PC-9 (cell line): ENCODE measurements around the gene FARS2. TPM values are rescaled to one million over a fixed set of nuclear protein-coding genes. Genes with fewer than 3 reads are reported as not detected.

Source experiments
- BruUV-seq: library from RNA; stranded (reverse); fragments of 400-500 nt; replicated peaks from 2 replicates; lab custom pipeline; 2021; lab: Mats Ljungman, UMichigan
- CTCF ChIA-PET: fragments of 300-600 bp; sonication (Branson Sonifier 250); formaldehyde crosslinking; loops from one replicate; lab custom pipeline; 2022; ENCODE audit warnings: antibody characterized with exemption; lab: Charles Lee
- POLR2A ChIA-PET: fragments of 300-600 bp; sonication (Branson Sonifier 250); formaldehyde crosslinking; loops from one replicate; lab custom pipeline; 2022; ENCODE audit warnings: antibody characterized with exemption; ENCODE audit not compliant: unreplicated experiment; lab: Charles Lee
- DNase-seq, 2 experiments: peaks; one replicate each; pipeline versions ENCODE4 v3.0.0 to v3.0.0-alpha.2; 2015 to 2022; ENCODE audit warnings: mixed read lengths in 1 of 2
- H2AFZ ChIP-seq: fragments of 200-600 bp; sonication (generic); 2 replicates; pipeline ENCODE4 v1.8.1; 2017; ENCODE audit warnings: antibody characterized with exemption
- H3F3A ChIP-seq: fragments of 200-600 bp; sonication (generic); 2 replicates; pipeline ENCODE4 v1.8.1; 2017; ENCODE audit warnings: antibody characterized with exemption, mild to moderate bottlenecking, low read depth; ENCODE audit not compliant: insufficient read depth
- H3K27ac ChIP-seq: fragments of 200-600 bp; sonication (generic); 2 replicates; pipeline ENCODE4 v1.6.1; 2016; ENCODE audit warnings: mixed run types
- H3K27me3 ChIP-seq: fragments of 200-600 bp; sonication (generic); 2 replicates; pipeline ENCODE4 v1.6.1; 2016; ENCODE audit warnings: low read depth, mixed run types; ENCODE audit not compliant: insufficient read depth
- H3K36me3 ChIP-seq: fragments of 200-600 bp; sonication (generic); 2 replicates; pipeline ENCODE4 v1.6.1; 2016; ENCODE audit warnings: low read depth, mixed run types
- H3K4me1 ChIP-seq: fragments of 200-600 bp; sonication (generic); replicated peaks from 2 replicates; pipeline ENCODE4 v1.6.1; 2016; ENCODE audit warnings: mixed run types; ENCODE audit not compliant: insufficient read depth
- H3K4me2 ChIP-seq: fragments of 200-600 bp; sonication (generic); 2 replicates; pipeline ENCODE4 v1.6.1; 2017; ENCODE audit warnings: mixed run types
- H3K4me3 ChIP-seq: fragments of 200-600 bp; sonication (generic); 2 replicates; pipeline ENCODE4 v1.6.1; 2016; ENCODE audit warnings: mixed run types
- H3K79me2 ChIP-seq: fragments of 200-600 bp; sonication (generic); 2 replicates; pipeline ENCODE4 v1.6.1; 2017; ENCODE audit warnings: low read depth, mixed run types
- H3K9me2 ChIP-seq: fragments of 200-600 bp; sonication (generic); 2 replicates; pipeline ENCODE4 v1.8.1; 2017; ENCODE audit warnings: mild to moderate bottlenecking; ENCODE audit not compliant: insufficient read depth
- H3K9me3 ChIP-seq: fragments of 200-600 bp; sonication (generic); 2 replicates; pipeline ENCODE4 v1.8.1; 2016; ENCODE audit warnings: low read depth; ENCODE audit not compliant: insufficient read depth
- H4K20me1 ChIP-seq: fragments of 200-600 bp; sonication (generic); 2 replicates; pipeline ENCODE4 v1.8.1; 2017; ENCODE audit not compliant: insufficient read depth
- CTCF ChIP-seq: fragments of 200-600 bp; sonication (generic); conservative IDR thresholded peaks from 2 replicates; pipeline ENCODE4 v1.6.1; 2017; ENCODE audit warnings: mixed run types, antibody characterized with exemption, mild to moderate bottlenecking, moderate library complexity
- EZH2 ChIP-seq: fragments of 200-600 bp; sonication (generic); IDR thresholded peaks from 2 replicates; pipeline ENCODE4 v1.8.0; 2017; ENCODE audit warnings: antibody characterized with exemption, low read depth
- intact Hi-C: fragments of 100-400 bp; cut with micrococcal nuclease; formaldehyde crosslinking; loops from one replicate; pipeline ENCODE4 v1.10.0; 2022; ENCODE audit not compliant: unreplicated experiment
- total RNA-seq: library from RNA; stranded (reverse); gene quantifications from 2 replicates; pipeline ENCODE4 v1.2.3, GENCODE V29; 2021

The FARS2 gene
- total RNA-seq, 1 experiment from 2014 or later: 26.7 TPM

GRCh38 chr6:5438922-5439584 lies 177.7 kb downstream of the FARS2 start:
- POLR2A ChIA-PET: no interaction called here
- H3K9me3 ChIP-seq: no peaks in the 10 kb centered on the region
- no peaks in the 10 kb centered on the region for H3K4me1 ChIP-seq
- no peak overlapping the region for H3K4me3 ChIP-seq
- TF ChIP-seq EZH2: no peak
- TF ChIP-seq CTCF: no peak
- no peak for DNase-seq
- no peak overlapping the region for H3K27ac ChIP-seq
- no TSS peak for BruUV-seq
- H3F3A ChIP-seq: no peaks in the 10 kb centered on the region
- CTCF ChIA-PET: no interaction called here
- intact Hi-C loops: no loop called here
- no peaks in the 10 kb centered on the region for H3K36me3 ChIP-seq
- no peaks in the 10 kb centered on the region for H3K27me3 ChIP-seq
- H3K9me2 ChIP-seq: no peaks in the 10 kb centered on the region
- no peaks in the 10 kb centered on the region for H3K79me2 ChIP-seq
- H3K4me2 ChIP-seq: no peak overlapping the region
- no peak overlapping the region for H2AFZ ChIP-seq
- H4K20me1 ChIP-seq: no peaks in the 10 kb centered on the region

- H3K4me2 ChIP-seq: no peak overlapping the region
- no peaks in the 10 kb centered on the region for H4K20me1 ChIP-seq
- no peaks in the 10 kb centered on the region for H3K27me3 ChIP-seq
- no peaks in the 10 kb centered on the region for H3K4me1 ChIP-seq
- no peaks in the 10 kb centered on the region for H3K36me3 ChIP-seq
- no peaks in the 10 kb centered on the region for H3F3A ChIP-seq
- no TSS peak for BruUV-seq
- CTCF ChIA-PET: no interaction called here
- POLR2A ChIA-PET: no interaction called here
- H3K9me2 ChIP-seq: no peaks in the 10 kb centered on the region
- DNase-seq: no peak
- no peaks in the 10 kb centered on the region for H3K79me2 ChIP-seq
- H3K9me3 ChIP-seq: no peaks in the 10 kb centered on the region
- no peak overlapping the region for H2AFZ ChIP-seq
- no peak overlapping the region for H3K27ac ChIP-seq
- no peak overlapping the region for H3K4me3 ChIP-seq
- intact Hi-C loops: no loop called here
- no peak for TF ChIP-seq CTCF
- TF ChIP-seq EZH2: no peak
Observed at GRCh38 chr6:5439749-5440148, 178.4 kb downstream of the FARS2 start.

GRCh38 chr6:5442319-5442718 lies 181.0 kb downstream of the FARS2 start:
- POLR2A ChIA-PET: no interaction called here
- Histone ChIP-seq H3K9me3 (no peaks in the 10 kb centered on the region), H3K4me3 (no peak overlapping the region), H3F3A (no peaks in the 10 kb centered on the region), H3K4me2 (no peak overlapping the region), H3K36me3 (no peaks in the 10 kb centered on the region), H3K27ac (no peak overlapping the region), H2AFZ (no peak overlapping the region), H3K9me2 (no peaks in the 10 kb centered on the region), H3K79me2 (no peaks in the 10 kb centered on the region), H3K27me3 (no peaks in the 10 kb centered on the region), H3K4me1 (no peaks in the 10 kb centered on the region), H4K20me1 (no peaks in the 10 kb centered on the region)
- BruUV-seq: no TSS peak
- CTCF ChIA-PET: no interaction called here
- no peak for TF ChIP-seq CTCF
- TF ChIP-seq EZH2: no peak
- intact Hi-C loops: no loop called here
- DNase-seq: no peak
